Measurements from ENCODE around the gene NKX2-2. TPM values are rescaled to one million over a fixed set of nuclear protein-coding genes. Genes with fewer than 3 reads are reported as not detected.

The NKX2-2 gene
- total and polyA plus RNA-seq, 2 of the 8 experiments (the other 6 are each of a cell fraction or from before 2014, with no cell fraction given): not detected

- TF ChIP-seq CBX8 (IDR thresholded peaks at IDR 0.05; ENCODE audit: borderline replicate concordance, low read depth, low read length): no peak
- no peak for TF ChIP-seq CEBPB (IDR thresholded peaks at IDR 0.05; ENCODE audit: low read depth, low read length)
- no peak for TF ChIP-seq HDAC6 (IDR thresholded peaks at IDR 0.05; ENCODE audit: low read depth, low read length)
- no peak for TF ChIP-seq BCL11A (IDR thresholded peaks at IDR 0.05; ENCODE audit: low read depth in 2 of 2, low read length in 2 of 2)
- TF ChIP-seq CTBP2 (IDR thresholded peaks at IDR 0.05; ENCODE audit: borderline replicate concordance, insufficient read depth, insufficient read length, low read length): no peak
- no peak for TF ChIP-seq HDAC2 (IDR thresholded peaks at IDR 0.05; ENCODE audit: borderline replicate concordance in 1 of 2, low read depth in 2 of 2, low read length in 2 of 2)
- TF ChIP-seq MAX (IDR thresholded peaks at IDR 0.05): no peak
- no peak for TF ChIP-seq POLR2AphosphoS5 (IDR thresholded peaks at IDR 0.05; ENCODE audit: low read depth, low read length)
- no peak for TF ChIP-seq SP2 (IDR thresholded peaks at IDR 0.05; ENCODE audit: low read length)
Measured at GRCh38 chr20:21557241-21558020, 43.6 kb upstream of the NKX2-2 start (continued).
